Measurements from ENCODE around the gene VARS1. TPM values are rescaled to one million over a fixed set of nuclear protein-coding genes. Genes with fewer than 3 reads are reported as not detected.
A peak's percentile ranks its signal among the peaks of the same experiment; 100 is the strongest.
"Not testable (repeated sequence)": the region's sequence is repeated elsewhere in the genome, so short reads cannot be mapped to it uniquely, and the experiment has no call there.

Gene VARS1
- total RNA-seq, 1 experiment from 2014 or later = 89.8 TPM

DNA sequence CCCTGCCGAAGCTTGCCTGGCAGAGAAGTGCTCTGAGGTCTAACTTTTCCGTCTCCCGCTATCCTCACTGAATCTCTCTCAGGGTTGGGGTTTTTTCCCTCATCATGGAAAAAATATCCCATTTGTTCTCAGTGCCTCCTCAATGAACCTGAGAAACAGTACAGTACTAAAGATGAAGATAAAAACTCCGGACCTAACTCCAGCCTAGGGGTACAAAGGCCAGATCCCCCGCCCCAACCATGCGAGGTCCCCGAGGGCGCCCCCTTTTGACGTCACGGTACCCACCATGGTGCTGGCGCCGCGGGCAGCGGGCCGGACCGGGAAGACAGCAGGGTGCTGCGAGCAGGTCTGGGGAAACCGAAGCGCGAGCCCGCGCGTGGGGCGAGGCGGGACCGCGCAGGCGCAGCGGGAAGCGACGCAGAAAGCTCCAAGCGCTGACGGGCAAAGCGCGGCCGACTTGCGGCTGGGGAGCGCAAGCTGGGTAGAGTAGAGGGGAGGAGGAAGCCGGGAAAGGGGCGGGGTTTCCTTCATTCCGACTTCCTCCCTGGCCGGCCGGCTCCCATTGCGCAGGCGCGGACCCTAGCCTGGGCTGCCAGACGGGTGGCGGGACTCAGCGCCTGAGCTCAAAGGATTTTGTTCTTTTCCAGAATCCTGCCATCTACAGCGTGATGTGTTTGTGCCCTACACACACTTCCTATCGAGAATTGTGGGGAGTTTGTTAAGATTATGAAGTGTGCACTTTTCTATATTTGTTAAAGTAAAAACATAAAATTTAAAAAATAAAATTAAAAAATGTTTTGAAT, 11.1 kb upstream of the VARS1 start, which contains the start of gene LSM2:
LSM2 (minus strand) TSS at position 497 of the 803 bp plus-strand sequence; CDS start at position 288, 209 bp downstream.
- peak within 1 kb of the TSS; percentile 53 for H3K27ac ChIP-seq (ENCODE audit: low read length)
- CTCF ChIA-PET = interaction anchor here (0.6 to 1.0 kb wide), 7 partner anchors 9 to 361 kb away, joined by 3 to 16 read pairs (median 4); partner anchors contain the start of genes HSPA1A, HSPA1L and VARS1
- no peaks in the 10 kb centered on the region for H3K27me3 ChIP-seq (ENCODE audit: low read length)

DNA sequence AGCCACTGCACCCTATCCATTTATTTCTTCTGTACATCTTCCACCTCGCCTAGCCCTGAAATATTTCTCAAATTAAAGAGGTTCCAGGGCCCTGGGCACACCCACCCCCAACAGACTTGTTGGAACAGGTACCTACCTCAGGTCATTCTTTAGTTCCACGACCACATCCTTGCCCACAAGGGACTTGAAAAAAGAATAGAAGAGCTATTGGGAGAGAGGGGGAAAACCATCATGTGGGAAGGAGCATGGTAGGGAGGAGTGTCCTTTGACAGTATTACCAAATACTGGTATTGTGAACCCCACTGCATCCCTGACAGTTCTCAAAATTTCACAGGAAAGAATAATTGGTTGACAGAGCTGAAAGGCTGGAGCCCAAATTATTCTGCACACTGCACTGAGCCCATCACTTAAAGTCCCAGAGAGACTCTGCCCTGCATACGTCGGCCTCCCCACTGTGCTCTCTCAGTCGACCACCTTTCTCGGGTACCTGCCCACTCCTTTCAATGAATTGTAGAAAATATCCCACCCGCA, 10.5 kb upstream of the VARS1 start:
- Histone ChIP-seq H3F3A (ENCODE audit: low read length, unreplicated experiment) (no peaks in the 10 kb centered on the region), H3K36me3 (ENCODE audit: low read depth, low read length) (no peaks in the 10 kb centered on the region), H3K4me2 (ENCODE audit: low read length) (peak overlapping the region; percentile 89), H3K9me3 (ENCODE audit: low read length) (no peaks in the 10 kb centered on the region), H3K27ac (ENCODE audit: low read length) (peak overlapping the region; percentile 53), H4K20me1 (ENCODE audit: low read length) (no peaks in the 10 kb centered on the region), H3K79me2 (ENCODE audit: low read length) (peaks cover 34% of the 10 kb centered on the region), H3K27me3 (ENCODE audit: low read length) (no peaks in the 10 kb centered on the region), H3K9me2 (replicated peaks; ENCODE audit: low read length) (no peaks in the 10 kb centered on the region), H3K4me3 (ENCODE audit: low read length) (peak overlapping the region; percentile 73), H3K9ac (ENCODE audit: low read length) (peak overlapping the region; percentile 86), H2AFZ (ENCODE audit: low read length) (peak overlapping the region; percentile 77), H3K4me1 (ENCODE audit: insufficient read depth, low read length) (peaks cover 6% of the 10 kb centered on the region)
- ChIA-PET CTCF (interaction anchor here (0.6 kb wide), 1 partner anchor 25 kb away, joined by 3 read pairs; no protein-coding TSS in a partner anchor), POLR2A (ENCODE audit: unreplicated experiment) (interaction anchor here (0.7 to 1.6 kb wide), 3 partner anchors 9 to 59 kb away, joined by 4 to 21 read pairs (median 20); partner anchors contain the start of genes HSPA1A, HSPA1B and HSPA1L)
- TF ChIP-seq EZH2 (IDR thresholded peaks at IDR 0.05; ENCODE audit: low read length, unreplicated experiment) = no peak
- TSS peak; percentile 73 for BruUV-seq (replicated peaks)
- intact Hi-C loops (cut with micrococcal nuclease) = no loop called here
- peak; percentile 6 for ATAC-seq
- no peak for DNase-seq

More for the DNA sequence above, 11.1 kb upstream of the VARS1 start, which contains the start of gene LSM2:
- H2AFZ ChIP-seq (ENCODE audit: low read length) = peak within 1 kb of the TSS; percentile 77
- DNase-seq = peak; percentile 96
- intact Hi-C loops (cut with micrococcal nuclease) = no loop called here
- H3K9me2 ChIP-seq (replicated peaks; ENCODE audit: low read length) = no peaks in the 10 kb centered on the region
- no peaks in the 10 kb centered on the region for H4K20me1 ChIP-seq (ENCODE audit: low read length)
- no peaks in the 10 kb centered on the region for H3K9me3 ChIP-seq (ENCODE audit: low read length)
- H3K4me2 ChIP-seq (ENCODE audit: low read length) = peak within 1 kb of the TSS; percentile 89
- peaks cover 6% of the 10 kb centered on the region for H3K4me1 ChIP-seq (ENCODE audit: insufficient read depth, low read length)
- H3F3A ChIP-seq (ENCODE audit: low read length, unreplicated experiment) = no peaks in the 10 kb centered on the region
- POLR2A ChIA-PET (ENCODE audit: unreplicated experiment) = interaction anchor here (0.6 to 1.6 kb wide), 7 partner anchors 8 to 165 kb away, joined by 3 to 21 read pairs (median 4); partner anchors contain the start of genes HSPA1A, HSPA1B and HSPA1L
- peak within 1 kb of the TSS; percentile 73 for H3K4me3 ChIP-seq (ENCODE audit: low read length)
- peaks cover 34% of the 10 kb centered on the region for H3K79me2 ChIP-seq (ENCODE audit: low read length)
- no TSS peak for BruUV-seq (replicated peaks)
- peak; percentile 99 for ATAC-seq
- TF ChIP-seq EZH2 (IDR thresholded peaks at IDR 0.05; ENCODE audit: low read length, unreplicated experiment) (no peak), EZH2phosphoT487 (IDR thresholded peaks at IDR 0.05; ENCODE audit: borderline replicate concordance, low read length) (no peak)
- TF ChIP-seq, protein P1, sequence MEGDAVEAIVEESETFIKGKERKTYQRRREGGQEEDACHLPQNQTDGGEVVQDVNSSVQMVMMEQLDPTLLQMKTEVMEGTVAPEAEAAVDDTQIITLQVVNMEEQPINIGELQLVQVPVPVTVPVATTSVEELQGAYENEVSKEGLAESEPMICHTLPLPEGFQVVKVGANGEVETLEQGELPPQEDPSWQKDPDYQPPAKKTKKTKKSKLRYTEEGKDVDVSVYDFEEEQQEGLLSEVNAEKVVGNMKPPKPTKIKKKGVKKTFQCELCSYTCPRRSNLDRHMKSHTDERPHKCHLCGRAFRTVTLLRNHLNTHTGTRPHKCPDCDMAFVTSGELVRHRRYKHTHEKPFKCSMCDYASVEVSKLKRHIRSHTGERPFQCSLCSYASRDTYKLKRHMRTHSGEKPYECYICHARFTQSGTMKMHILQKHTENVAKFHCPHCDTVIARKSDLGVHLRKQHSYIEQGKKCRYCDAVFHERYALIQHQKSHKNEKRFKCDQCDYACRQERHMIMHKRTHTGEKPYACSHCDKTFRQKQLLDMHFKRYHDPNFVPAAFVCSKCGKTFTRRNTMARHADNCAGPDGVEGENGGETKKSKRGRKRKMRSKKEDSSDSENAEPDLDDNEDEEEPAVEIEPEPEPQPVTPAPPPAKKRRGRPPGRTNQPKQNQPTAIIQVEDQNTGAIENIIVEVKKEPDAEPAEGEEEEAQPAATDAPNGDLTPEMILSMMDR (conservative IDR thresholded peaks at IDR 0.05; ENCODE audit: low read depth, low read length) = peak; percentile 55
- H3K36me3 ChIP-seq (ENCODE audit: low read depth, low read length) = no peaks in the 10 kb centered on the region
- H3K9ac ChIP-seq (ENCODE audit: low read length) = peak within 1 kb of the TSS; percentile 86

DNA sequence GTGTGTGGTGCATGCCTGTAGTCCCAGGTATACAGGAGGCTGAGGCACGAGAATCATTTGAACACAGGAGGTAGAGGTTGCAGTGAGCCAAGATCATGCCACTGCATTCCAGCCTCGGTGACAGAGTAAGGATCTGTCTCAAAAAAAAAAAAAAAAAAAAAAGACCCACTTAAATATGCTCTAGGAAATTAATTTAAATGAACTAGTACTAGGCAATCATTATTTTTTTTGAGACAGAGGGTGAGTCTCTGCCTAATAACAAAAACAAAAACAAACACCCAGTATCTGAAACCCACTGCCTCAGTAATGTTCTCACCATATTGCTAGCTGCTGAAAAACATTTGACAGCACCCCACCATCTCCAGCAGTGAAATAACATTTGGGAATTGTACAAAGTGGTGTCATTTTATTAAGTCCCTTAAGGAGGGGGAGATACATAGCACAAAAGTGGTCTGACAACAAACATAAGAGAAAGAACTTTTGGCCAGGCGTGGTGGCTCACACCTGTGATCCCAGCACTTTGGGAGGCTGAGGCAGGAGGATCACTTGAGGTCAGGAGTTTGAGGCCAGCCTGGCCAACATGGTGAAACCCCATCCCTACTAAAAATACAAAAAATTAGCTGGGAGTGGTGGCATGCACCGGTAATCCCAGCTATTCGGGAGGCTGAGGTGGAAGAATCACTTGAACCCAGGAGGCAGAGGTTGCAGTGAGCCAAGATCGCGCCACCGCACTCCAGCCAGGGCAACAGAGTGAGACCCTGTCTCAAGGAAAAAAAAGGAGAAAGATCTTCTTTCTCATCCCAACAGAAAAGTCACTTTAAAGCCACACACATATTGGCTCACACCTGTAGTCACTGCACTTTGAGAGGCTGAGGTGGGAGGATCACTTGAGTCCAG, 5.7 kb upstream of the VARS1 start:
- intact Hi-C loops (cut with micrococcal nuclease); H3K27me3 ChIP-seq (ENCODE audit: low read length): not testable (repeated sequence)

More for the DNA sequence above, 5.7 kb upstream of the VARS1 start:
- H3K4me3 ChIP-seq (ENCODE audit: low read length); H3K27ac ChIP-seq (ENCODE audit: low read length); H2AFZ ChIP-seq (ENCODE audit: low read length); H3K4me2 ChIP-seq (ENCODE audit: low read length); H4K20me1 ChIP-seq (ENCODE audit: low read length); H3K9me2 ChIP-seq (replicated peaks; ENCODE audit: low read length); BruUV-seq (replicated peaks); H3K9me3 ChIP-seq (ENCODE audit: low read length); ATAC-seq; CTCF ChIA-PET; H3K9ac ChIP-seq (ENCODE audit: low read length); H3K36me3 ChIP-seq (ENCODE audit: low read depth, low read length); H3K4me1 ChIP-seq (ENCODE audit: insufficient read depth, low read length); H3F3A ChIP-seq (ENCODE audit: low read length, unreplicated experiment); POLR2A ChIA-PET (ENCODE audit: unreplicated experiment); DNase-seq: not testable (repeated sequence)
- H3K79me2 ChIP-seq (ENCODE audit: low read length) = peaks cover 30% of the 10 kb centered on the region

Data from PC-3 (cell line).